GM21825 (cell line): ENCODE results near the gene URAD.

Experiments used
- ATAC-seq: cut with Tn5 transposase; IDR thresholded peaks from one replicate; pipeline ENCODE4 v1.9.1; 2021; ENCODE audit warnings: mild to moderate bottlenecking, moderate library complexity; ENCODE audit not compliant: unreplicated experiment

URAD gene

DNA sequence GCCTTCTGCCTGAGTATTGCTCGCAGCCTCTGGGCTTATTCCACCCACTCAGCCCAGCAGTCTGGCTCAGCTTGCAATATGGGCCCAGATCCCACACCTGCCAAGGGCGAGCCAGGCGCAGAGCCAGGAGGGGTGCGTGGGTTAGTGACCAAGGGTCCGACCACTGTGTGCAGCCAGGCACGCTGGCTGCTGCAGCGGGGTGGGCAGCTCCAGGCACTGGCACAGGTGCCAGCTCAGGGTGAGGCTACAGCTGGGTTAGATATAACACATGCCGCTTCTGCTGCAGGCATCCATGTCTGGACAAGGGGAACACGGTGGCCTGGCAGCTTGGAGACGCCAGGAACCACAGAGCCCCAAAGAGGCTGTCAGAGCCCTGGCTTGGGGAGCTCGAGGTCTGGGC is 12.6 kb upstream of the URAD start:
- ATAC-seq: no peak

DNA sequence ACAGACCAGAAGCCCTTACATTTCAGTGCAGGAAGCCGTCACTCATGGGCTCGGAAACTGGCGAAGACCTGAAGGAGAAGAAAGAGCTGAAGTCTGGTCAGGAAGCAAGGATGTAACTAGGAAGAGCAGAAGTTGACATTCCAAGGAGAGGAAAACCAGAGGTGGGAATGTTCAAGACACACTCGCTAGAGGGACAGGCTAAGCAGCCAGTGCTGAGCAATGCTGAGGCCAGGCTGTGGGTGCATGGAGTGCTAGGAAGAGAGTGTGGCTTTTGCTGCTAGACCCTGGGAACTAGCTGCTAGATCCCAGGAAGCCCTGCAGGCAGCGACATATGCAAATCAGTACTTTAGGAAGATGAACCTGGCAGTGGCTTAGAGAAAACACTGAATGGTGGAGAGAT is 12.1 kb upstream of the URAD start:
- no peak for ATAC-seq

- ATAC-seq: no peak
Measured at GRCh38 chr13:27997904-27998522, 9.5 kb upstream of the URAD start.

- ATAC-seq: no peak
Measured at GRCh38 chr13:27991881-27992280, 3.4 kb upstream of the URAD start.

DNA sequence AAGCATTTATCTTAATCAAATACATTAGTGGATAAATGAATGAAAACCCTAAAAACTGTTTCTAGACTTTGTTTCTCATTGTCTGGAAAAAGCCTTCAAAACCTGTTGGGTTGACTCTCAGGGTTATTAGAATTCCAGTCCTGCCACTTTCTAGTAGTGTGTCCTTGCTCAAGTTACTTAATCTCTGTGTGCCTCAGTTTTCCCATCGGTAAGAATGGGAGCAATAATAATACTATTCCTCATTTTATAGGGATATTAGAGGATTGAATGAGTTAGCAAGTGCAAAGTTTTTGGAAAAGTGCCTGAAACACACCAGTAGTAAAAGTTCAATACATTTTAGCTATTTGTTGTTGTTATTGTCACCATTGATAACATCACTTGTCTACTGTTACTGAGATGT is 2.9 kb downstream of the URAD start:
- no peak for ATAC-seq

- no peak for ATAC-seq
Measured at GRCh38 chr13:27982361-27982760, 6.1 kb downstream of the URAD start.

GRCh38 chr13:27981006-27981708 is 7.3 kb downstream of the URAD start:
- no peak for ATAC-seq

DNA sequence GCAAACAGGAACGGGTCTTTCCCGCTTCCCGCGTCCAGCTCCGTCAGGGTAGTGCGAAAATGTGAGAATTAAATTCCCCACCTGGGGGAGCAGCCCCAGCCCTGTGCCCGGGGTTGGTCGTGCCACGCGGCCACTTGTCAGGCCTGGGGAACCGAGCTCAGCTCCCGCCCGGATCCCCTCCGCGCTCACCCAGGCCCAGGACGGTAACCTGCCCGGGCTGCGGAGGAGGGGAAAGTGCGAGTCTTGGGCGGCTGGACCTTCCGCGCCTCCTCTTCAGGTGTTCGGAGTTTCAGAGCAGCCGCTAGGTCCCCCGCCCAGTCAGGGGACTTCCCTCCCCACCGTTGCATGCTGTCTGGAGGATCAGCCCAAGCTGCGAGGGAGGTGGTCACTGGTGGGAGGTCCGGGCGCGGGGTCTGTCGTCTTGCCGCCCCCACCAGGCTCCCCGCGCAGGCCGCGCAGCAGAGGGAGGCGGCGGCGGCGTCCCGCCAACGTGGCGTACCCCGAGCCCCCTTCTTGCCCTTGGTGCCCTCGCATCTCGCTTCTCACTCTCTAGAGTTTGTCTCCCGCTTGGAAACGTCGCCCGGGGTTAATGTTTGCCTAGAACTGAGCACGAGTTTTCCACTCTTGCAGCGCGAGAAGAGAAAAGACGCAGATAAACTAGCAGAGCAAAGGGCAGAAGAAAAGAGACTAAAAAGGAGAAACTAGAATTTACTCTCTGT is 8.1 kb downstream of the URAD start:
- ATAC-seq: no peak

GRCh38 chr13:27979765-27980279 is 8.7 kb downstream of the URAD start:
- ATAC-seq: no peak

- no peak for ATAC-seq
Measured at GRCh38 chr13:27979001-27979643, 9.4 kb downstream of the URAD start.

GRCh38 chr13:27978301-27978968 is 10.1 kb downstream of the URAD start:
- ATAC-seq: no peak

DNA sequence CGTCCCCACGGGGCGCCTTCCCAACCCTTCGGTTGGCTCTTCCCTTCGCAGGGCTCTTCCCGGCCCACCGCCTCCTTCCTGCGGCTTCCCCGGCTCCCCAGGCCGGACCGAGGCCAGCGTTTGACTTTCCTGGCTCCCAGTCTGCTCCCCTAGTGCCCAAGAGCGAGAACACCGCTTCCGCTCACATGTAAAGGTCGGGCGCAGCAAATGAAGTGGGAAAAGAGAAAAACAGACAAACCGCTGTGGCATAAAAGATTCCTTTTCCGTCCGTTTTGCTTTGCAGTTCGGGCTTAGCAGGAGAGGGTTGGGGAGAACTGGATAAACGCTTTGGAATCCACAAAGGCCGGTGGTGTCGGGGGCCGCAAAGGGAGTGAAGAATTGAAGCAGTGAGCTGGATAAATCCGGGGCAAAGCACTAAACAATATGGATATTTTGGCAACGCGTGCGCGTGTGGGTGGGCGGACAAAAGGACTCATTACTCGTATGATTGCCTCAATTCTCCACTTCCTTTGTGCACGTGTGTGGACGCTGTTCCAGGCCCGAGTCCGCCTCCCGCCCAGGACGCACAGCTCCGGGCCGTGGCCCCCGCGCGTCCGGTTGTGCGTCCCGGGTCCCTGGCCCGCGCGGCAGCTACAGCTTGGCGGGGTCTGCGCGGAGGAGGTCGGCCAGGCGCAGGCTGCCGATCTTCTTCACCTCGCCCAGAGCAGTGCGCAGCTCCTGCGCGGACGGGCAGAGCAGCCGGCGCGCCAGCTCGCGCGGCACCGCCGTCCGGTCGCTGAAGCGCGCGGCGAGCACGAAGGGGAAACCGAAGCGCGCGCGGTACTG is 10.8 kb downstream of the URAD start:
- no peak for ATAC-seq

- no peak for ATAC-seq
Measured at GRCh38 chr13:27976362-27977091, 12.0 kb downstream of the URAD start.

DNA sequence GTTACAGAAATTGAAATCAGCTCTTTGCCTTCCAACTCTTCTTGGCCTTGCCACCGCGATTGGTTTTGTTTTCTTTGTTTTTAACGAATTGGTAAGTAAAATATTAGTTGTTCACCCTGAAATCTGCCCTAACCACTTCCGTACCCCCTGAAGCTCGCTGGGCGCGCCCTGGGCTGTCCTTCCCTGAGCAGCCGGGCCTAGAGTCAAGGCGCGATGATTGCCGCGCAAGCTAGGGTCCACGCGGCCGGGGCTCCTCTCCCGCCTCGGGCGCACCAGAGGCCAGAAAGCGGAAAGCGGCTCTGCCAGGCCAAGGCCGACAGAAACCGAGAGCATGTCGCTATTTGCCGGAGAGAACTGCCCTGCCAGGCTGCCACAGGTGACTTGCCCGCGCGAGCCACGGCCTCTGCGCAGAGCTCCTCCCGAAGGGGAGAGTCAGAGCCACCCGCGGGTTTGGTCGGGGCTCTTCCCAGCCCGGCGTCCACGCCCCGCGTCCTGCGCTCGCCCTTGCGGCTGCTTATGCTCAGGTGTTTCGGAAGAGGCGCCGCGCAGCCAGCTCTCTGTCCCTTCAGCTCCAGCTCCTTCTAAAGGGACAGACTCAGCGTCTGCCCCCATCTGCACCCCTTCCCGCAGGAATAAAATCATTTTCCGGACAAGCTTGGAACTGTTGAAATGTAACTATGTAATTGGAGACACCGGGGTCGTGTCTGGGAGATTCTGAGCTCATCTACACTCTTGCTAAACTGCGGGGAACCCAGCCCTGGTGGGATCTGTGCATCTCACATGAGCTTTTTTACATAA is 12.7 kb downstream of the URAD start:
- no peak for ATAC-seq

DNA sequence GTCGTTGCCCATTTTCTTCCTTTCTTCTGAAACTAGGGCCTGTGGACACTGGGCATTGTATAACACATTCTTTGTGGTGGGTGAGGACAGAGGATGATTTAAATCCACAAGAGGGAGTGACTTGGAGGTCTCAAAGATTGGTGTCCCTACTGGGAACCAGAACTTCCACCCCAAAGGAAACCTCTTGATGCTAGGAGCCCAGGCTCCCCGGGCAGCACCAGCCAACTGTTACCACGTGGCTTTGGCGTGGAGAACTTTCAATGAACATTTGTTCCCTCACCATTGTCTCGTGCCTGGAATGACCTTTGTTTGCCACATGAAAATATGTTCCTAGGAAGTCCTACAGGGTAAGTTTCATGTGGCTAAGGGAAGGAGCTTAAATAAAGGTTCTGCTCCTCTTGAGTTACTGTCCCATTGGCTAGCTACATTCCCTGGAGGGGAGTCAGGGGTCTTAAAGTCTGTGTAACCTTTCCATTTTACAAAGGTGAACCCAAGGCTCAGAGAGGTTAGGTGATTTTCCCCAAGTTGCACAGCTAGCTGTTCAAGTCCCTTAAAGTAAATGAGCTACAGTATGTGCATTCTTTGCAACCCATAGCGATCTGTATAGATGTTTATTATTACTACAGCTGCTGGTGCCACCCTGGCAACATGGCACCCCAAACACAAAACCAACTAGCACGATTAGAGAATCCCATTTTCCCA is 14.4 kb downstream of the URAD start:
- no peak for ATAC-seq

GRCh38 chr13:27973291-27973690 is 15.2 kb downstream of the URAD start:
- ATAC-seq: no peak

- no peak for ATAC-seq
Measured at GRCh38 chr13:27972478-27972820, 16.0 kb downstream of the URAD start.
